ENCODE measurements around the gene MRPS12.

- TF ChIP-seq CTCF (IDR thresholded peaks at IDR 0.05) (no peak), ZFX (IDR thresholded peaks at IDR 0.05; ENCODE audit: borderline replicate concordance) (no peak)
These were observed 19.2 kb upstream of the MRPS12 start for GRCh38 chr19:38911388-38912001.

Measured in 22Rv1 (cell line).